Astrocyte (in vitro differentiated cells and primary cell): ENCODE results near the gene TRIM43. TPM values are rescaled to one million over a fixed set of nuclear protein-coding genes. Genes with fewer than 3 reads are reported as not detected.
"Not testable (repeated sequence)": the region's sequence is repeated elsewhere in the genome, so short reads cannot be mapped to it uniquely, and the experiment has no call there.

Source experiments
- DNase-seq: peaks from one replicate; pipeline ENCODE4 v3.0.0-alpha.2; 2010; ENCODE audit warnings: low read depth
- FAIRE-seq: peaks from 2 replicates; lab custom pipeline; 2011; peaks lifted over from hg19 to GRCh38; lab: Jason Lieb, UNC
- H2AFZ ChIP-seq: 2 replicates; pipeline ENCODE4 v1.6.0; 2012; ENCODE audit warnings: low read depth, low read length, inconsistent platforms
- H3K27ac ChIP-seq: 2 replicates; pipeline ENCODE4 v1.5.1; 2011; ENCODE audit warnings: low read depth, low read length, inconsistent platforms
- H3K27me3 ChIP-seq: 2 replicates; pipeline ENCODE4 v1.6.0; 2011; ENCODE audit warnings: low read length, inconsistent platforms; ENCODE audit not compliant: insufficient read depth
- H3K36me3 ChIP-seq: 2 replicates; pipeline ENCODE4 v1.5.1; 2011; ENCODE audit warnings: low read length, inconsistent platforms; ENCODE audit not compliant: insufficient read depth
- H3K4me1 ChIP-seq: 2 replicates; pipeline ENCODE4 v1.5.1; 2011; ENCODE audit warnings: low read length, inconsistent platforms; ENCODE audit not compliant: insufficient read depth
- H3K4me2 ChIP-seq: 2 replicates; pipeline ENCODE4 v1.6.0; 2012; ENCODE audit warnings: low read length, inconsistent platforms
- H3K4me3 ChIP-seq: 2 replicates; pipeline ENCODE4 v1.5.1; 2011; ENCODE audit warnings: low read depth, mild to moderate bottlenecking, low read length, inconsistent platforms; ENCODE audit not compliant: insufficient read depth
- H3K79me2 ChIP-seq: 2 replicates; pipeline ENCODE4 v1.6.0; 2012; ENCODE audit warnings: mild to moderate bottlenecking, low read length, inconsistent platforms; ENCODE audit not compliant: insufficient read depth
- H3K9ac ChIP-seq: 2 replicates; pipeline ENCODE4 v1.6.0; 2012; ENCODE audit warnings: mild to moderate bottlenecking, low read length, inconsistent platforms
- H3K9me3 ChIP-seq: 2 replicates; pipeline ENCODE4 v1.5.1; 2012; ENCODE audit warnings: low read depth, mild to moderate bottlenecking, low read length, inconsistent platforms; ENCODE audit not compliant: insufficient read depth
- H4K20me1 ChIP-seq: 2 replicates; pipeline ENCODE4 v1.6.0; 2012; ENCODE audit warnings: low read length, inconsistent platforms; ENCODE audit not compliant: insufficient read depth
- H3K27ac Mint-ChIP-seq: one replicate; pipeline ENCODE4 v1.8.0; 2021; ENCODE audit warnings: mild to moderate bottlenecking, mixed read lengths; ENCODE audit not compliant: unreplicated experiment
- H3K27me3 Mint-ChIP-seq: one replicate; pipeline ENCODE4 v1.8.0; 2021; ENCODE audit warnings: low read depth, mixed read lengths; ENCODE audit not compliant: unreplicated experiment
- H3K36me3 Mint-ChIP-seq: one replicate; pipeline ENCODE4 v1.8.0; 2021; ENCODE audit warnings: low read depth, mixed read lengths; ENCODE audit not compliant: unreplicated experiment
- H3K4me1 Mint-ChIP-seq: one replicate; pipeline ENCODE4 v1.8.0; 2021; ENCODE audit warnings: low read depth, mixed read lengths; ENCODE audit not compliant: unreplicated experiment
- H3K4me3 Mint-ChIP-seq: one replicate; pipeline ENCODE4 v1.8.0; 2021; ENCODE audit warnings: mild to moderate bottlenecking, moderate library complexity, mixed read lengths; ENCODE audit not compliant: unreplicated experiment
- H3K9me3 Mint-ChIP-seq: one replicate; pipeline ENCODE4 v1.8.0; 2021; ENCODE audit warnings: mild to moderate bottlenecking, mixed read lengths; ENCODE audit not compliant: unreplicated experiment
- total RNA-seq: library from RNA; stranded (reverse); gene quantifications from 2 replicates; pipeline ENCODE4 v1.2.1, GENCODE V29; 2021

Gene TRIM43
- total RNA-seq, 1 donor from 2014 or later, result 0.70 TPM

- not testable (repeated sequence) for H3K9me3 ChIP-seq, H3K4me3 ChIP-seq, H3K36me3 ChIP-seq, H3K27ac ChIP-seq, H2AFZ ChIP-seq, H3K4me3 Mint-ChIP-seq, H3K27ac Mint-ChIP-seq, H3K9ac ChIP-seq, H3K4me2 ChIP-seq, H3K36me3 Mint-ChIP-seq, H3K27me3 Mint-ChIP-seq, H3K4me1 Mint-ChIP-seq, DNase-seq, H3K79me2 ChIP-seq, H3K27me3 ChIP-seq, H3K9me3 Mint-ChIP-seq, FAIRE-seq, H3K4me1 ChIP-seq, H4K20me1 ChIP-seq
These were observed 21.2 kb downstream of the TRIM43 start for GRCh38 chr2:95613048-95613447.

- H3K79me2 ChIP-seq, H3K27ac ChIP-seq, H3K36me3 ChIP-seq, H3K4me3 Mint-ChIP-seq, DNase-seq, H3K9ac ChIP-seq, H3K9me3 ChIP-seq, H3K36me3 Mint-ChIP-seq, H3K9me3 Mint-ChIP-seq, H3K27me3 Mint-ChIP-seq, H3K27ac Mint-ChIP-seq, H2AFZ ChIP-seq, H3K4me3 ChIP-seq, H4K20me1 ChIP-seq, H3K4me2 ChIP-seq, H3K4me1 ChIP-seq, H3K4me1 Mint-ChIP-seq, H3K27me3 ChIP-seq, FAIRE-seq: not testable (repeated sequence)
These were observed 30.9 kb downstream of the TRIM43 start for GRCh38 chr2:95622728-95623127.

DNA sequence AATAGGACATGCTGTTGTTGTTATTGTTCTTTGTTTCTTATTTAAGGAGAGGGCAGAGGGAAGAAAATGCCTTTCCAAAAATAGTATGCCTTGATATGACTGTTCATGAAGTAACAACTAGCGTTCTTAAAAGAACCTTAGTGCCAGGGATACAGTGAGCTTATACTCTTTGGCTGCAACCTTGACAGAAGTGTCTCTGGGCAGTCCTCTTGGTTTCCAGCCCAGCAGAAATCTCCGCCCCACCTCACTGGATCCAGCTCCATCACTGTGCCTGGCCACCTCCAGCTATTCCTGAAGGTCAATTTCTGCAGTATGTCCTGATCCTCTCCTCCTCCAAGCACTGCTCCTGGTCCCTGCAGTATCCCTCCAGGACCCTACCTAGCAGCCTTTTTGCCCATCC is 39.2 kb downstream of the TRIM43 start:
- H3K4me3 Mint-ChIP-seq, H3K27me3 Mint-ChIP-seq, H3K9ac ChIP-seq, H3K4me1 ChIP-seq, H3K27ac ChIP-seq, H3K79me2 ChIP-seq, H3K36me3 Mint-ChIP-seq, H4K20me1 ChIP-seq, FAIRE-seq, H3K27me3 ChIP-seq, H3K36me3 ChIP-seq, H3K4me1 Mint-ChIP-seq, H2AFZ ChIP-seq, H3K4me3 ChIP-seq, H3K9me3 ChIP-seq, H3K9me3 Mint-ChIP-seq, DNase-seq, H3K4me2 ChIP-seq, H3K27ac Mint-ChIP-seq: not testable (repeated sequence)

DNA sequence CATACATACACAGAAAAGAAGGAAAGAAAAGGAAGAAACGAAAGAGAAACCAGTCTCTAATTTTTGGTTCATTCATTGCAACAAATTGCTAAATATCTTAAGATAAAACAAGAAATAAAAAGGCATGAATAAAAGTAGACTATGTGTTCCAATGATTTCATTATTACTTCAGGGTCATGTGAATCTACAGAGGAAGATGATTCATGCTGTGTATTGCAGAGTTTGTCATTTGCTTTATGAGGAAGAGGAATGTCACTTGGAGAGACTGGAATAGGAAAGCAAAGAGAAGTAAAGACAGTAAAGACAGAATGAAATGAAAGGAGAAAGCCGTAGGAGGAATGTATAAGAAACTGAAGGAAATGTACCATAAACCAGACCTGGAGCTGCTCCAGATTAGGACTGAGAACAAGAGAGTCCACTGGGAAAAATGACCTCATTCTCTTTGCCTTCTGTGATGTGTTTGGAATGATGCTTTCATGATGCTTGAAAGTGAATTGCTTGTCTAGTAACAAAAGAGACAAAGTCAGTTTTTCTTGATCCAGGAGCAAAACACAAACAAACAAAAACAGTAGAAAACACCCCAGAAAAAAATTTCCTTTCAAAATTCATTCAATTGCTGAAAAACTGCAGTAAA is 41.9 kb downstream of the TRIM43 start:
- H3K4me1 Mint-ChIP-seq, H3K79me2 ChIP-seq: not testable (repeated sequence)
- FAIRE-seq, result peak; percentile 89

GRCh38 chr2:95640515-95641288 is 48.9 kb downstream of the TRIM43 start:
- not testable (repeated sequence) for H3K4me1 ChIP-seq, H3K27me3 Mint-ChIP-seq, H3K27me3 ChIP-seq, H3K27ac Mint-ChIP-seq, H3K36me3 Mint-ChIP-seq, H3K27ac ChIP-seq, H3K9me3 ChIP-seq, H2AFZ ChIP-seq, H3K4me1 Mint-ChIP-seq, H3K36me3 ChIP-seq, H4K20me1 ChIP-seq, H3K9me3 Mint-ChIP-seq, H3K9ac ChIP-seq, H3K4me3 ChIP-seq, H3K4me3 Mint-ChIP-seq, DNase-seq, H3K4me2 ChIP-seq, H3K79me2 ChIP-seq
- peak; percentile 99 for FAIRE-seq

More for the DNA sequence above, 41.9 kb downstream of the TRIM43 start:
- H3K4me1 ChIP-seq, DNase-seq, H3K36me3 Mint-ChIP-seq, H3K9me3 Mint-ChIP-seq, H3K27me3 ChIP-seq, H3K4me3 Mint-ChIP-seq, H3K27ac Mint-ChIP-seq, H2AFZ ChIP-seq, H3K9me3 ChIP-seq, H4K20me1 ChIP-seq, H3K4me2 ChIP-seq, H3K9ac ChIP-seq, H3K27ac ChIP-seq, H3K4me3 ChIP-seq, H3K36me3 ChIP-seq, H3K27me3 Mint-ChIP-seq: not testable (repeated sequence)

- H3K27ac Mint-ChIP-seq, H3K4me3 ChIP-seq, H2AFZ ChIP-seq, H3K36me3 ChIP-seq, H3K9me3 Mint-ChIP-seq, H3K27me3 Mint-ChIP-seq, H3K4me1 Mint-ChIP-seq, FAIRE-seq, H3K4me2 ChIP-seq, H3K9ac ChIP-seq, H3K4me1 ChIP-seq, DNase-seq, H4K20me1 ChIP-seq, H3K79me2 ChIP-seq, H3K27ac ChIP-seq, H3K9me3 ChIP-seq, H3K27me3 ChIP-seq, H3K4me3 Mint-ChIP-seq, H3K36me3 Mint-ChIP-seq: not testable (repeated sequence)
These were observed 49.4 kb downstream of the TRIM43 start for GRCh38 chr2:95641289-95641575.
